Measurements from ENCODE around the gene CD2BP2.

CD2BP2 gene

DNA sequence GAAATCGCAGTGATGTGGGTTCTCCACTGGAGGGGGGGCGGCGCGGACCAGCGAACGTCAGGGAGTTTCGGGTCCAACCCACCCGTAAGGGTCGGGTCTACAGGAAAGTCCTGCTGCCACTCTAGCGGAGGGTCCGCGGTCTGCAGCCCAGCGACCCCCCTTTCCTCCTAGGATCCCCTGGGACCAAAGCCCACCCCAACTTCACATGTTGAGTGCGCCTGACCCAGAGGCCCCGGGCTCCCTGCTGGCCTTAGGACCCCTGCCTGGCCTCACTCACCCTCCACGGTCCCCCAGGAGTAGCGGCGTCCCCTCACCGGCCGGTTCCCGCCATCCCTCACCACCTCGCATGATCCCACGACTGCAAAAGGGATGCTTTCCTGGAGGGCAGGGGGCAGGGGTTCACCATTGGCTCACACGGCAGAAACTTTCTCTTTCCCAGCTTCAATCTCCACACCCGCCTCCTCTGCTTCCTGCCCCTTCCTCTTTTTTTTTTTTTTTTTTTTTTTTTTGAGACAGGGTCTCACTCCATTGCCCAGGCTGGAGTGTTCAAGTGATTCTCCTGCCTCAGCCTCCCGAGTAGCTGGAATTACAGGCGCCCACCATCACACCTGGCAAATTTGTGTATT lies 24.2 kb upstream of the CD2BP2 start:
- in situ Hi-C loops (cut with MboI; ENCODE audit: low sequenced_read_pairs): no loop called here

DNA sequence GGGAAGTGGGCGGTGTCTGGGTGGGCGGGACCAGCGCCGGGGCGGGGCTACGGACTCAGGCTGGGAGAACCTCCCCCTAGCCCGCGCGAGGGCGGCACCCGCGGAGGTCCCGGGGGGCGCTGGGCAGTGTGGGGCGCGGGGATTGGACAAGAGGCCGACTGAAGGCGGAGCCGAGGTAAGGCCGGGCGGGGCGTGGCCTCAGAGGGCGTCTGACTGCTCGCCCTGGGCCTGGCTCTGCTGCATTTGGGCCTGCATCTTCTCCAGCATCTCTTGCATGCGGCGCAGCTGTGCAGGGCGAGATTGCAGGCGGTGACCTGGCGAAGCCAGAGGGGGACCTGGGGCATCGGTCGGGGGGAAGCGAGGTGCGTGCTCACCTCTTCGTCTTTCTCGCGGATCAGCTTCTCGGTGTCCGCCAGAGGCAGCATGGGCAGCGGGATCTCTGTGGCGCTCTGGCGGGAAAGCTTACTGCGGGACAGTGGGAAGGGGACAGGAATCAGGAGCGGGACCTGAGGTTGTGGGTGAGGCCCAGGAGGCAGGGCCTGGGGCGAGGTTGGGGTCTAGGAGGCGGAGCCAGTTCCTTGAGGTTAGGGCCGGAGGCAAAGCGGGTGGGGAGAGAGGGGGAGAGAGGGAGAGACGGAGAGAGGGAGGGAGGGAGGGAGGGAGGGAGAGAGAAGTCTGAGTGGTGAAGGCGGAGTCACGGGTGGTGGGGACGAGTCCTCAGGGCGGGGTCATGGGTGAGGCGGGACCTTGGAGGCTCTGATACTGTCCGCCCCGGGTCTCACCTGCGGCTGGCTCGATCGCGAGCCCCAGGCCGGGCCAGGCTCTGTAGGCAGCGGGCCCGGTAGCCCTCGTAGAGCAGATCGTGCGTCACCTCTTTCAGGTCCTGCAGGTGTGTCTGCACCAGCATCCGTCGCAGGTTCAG lies 23.4 kb upstream of the CD2BP2 start:
- in situ Hi-C loops (cut with MboI; ENCODE audit: low sequenced_read_pairs): no loop called here

DNA sequence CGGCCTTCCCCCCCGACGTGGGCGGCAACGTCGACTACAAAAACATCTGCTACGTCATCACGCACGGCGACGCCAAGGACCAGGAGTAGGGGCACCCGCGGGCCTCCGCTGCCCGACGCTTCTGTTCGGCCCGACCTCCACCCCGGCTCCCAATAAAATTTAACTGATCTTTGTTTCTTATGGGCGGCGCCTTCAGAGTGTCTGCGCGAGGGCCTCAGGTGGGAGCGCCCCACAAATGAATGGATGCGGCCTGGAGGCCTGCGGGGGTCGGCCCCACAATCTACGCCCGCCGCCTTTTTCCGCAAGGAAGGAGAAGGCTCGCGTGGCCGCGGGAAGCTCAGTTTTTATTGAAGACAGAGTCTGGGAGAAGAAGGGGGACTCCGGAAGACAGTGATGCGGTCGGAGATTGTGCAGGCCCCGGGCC lies 22.7 kb upstream of the CD2BP2 start:
- in situ Hi-C loops (cut with MboI; ENCODE audit: low sequenced_read_pairs): no loop called here

DNA sequence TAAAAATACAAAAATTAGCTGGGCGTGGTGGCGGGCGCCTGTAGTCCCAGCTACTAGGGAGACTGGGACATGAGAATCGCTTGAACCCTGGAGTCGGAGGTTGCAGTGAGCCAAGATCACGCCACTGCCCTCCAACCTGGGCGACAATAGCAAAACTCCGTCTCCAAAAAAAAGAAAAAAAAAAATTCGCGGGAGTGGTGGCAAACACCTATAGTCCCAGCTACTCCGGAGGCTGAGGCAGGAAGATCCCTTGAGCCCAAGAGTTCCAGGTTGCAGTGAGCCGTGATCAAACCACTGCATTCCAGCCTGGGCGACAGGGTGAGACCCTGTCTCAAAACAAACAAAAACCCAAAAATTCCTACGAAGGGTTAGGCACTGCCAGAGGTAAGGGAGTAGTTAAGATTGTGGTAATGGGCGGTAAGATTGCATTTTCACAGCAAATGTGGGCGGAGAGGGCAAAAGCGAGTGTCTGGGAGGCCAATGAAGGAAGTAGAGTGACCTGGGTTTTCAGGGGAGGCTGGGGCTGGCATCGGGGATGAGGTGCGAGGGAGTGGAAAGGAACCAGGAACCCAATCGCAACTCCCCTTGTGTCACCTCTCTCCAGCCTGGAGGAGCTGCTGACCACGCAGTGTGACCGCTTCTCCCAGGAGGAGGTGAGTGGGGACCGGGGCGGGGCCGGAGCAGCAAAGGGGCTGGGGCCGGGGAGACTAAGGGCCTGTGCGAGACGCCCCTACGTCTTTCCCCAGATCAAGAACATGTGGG lies 22.1 kb upstream of the CD2BP2 start:
- in situ Hi-C loops (cut with MboI; ENCODE audit: low sequenced_read_pairs): no loop called here

DNA sequence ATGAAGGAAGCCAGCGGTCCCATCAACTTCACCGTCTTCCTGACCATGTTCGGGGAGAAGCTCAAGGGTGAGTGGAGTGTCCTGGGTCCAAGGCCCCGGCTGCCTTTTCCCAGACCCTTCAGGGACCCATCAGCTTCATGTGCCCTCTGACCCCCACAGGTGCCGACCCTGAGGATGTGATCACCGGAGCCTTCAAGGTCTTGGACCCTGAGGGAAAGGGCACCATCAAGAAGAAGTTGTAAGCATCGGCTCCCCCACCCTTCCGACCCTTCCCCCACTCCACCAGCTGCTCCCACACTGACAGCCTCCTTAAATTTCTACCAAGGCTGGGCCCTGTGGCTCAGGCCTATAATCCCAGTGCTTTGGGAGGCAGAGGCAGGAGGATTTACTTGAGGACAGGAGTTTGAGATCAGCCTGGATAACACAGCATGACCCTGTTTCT lies 21.4 kb upstream of the CD2BP2 start:
- in situ Hi-C loops (cut with MboI; ENCODE audit: low sequenced_read_pairs): no loop called here

DNA sequence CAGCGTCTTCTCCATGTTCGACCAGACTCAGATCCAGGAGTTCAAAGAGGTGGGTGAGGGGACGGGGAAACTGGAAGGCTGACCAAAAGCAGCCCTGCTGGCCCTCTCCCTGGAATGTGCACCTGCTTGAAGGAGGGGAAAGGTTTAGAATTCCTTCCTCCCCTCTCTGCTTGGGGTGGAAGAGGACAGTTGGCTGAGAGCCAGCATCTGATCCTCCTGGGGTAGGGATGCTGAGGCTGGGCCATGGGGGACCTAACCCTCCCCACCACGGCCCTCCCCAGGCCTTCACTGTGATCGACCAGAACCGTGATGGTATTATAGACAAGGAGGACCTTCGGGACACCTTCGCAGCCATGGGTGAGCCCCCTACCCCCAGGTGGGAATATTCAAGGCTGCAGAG lies 20.8 kb upstream of the CD2BP2 start:
- in situ Hi-C loops (cut with MboI; ENCODE audit: low sequenced_read_pairs): no loop called here

DNA sequence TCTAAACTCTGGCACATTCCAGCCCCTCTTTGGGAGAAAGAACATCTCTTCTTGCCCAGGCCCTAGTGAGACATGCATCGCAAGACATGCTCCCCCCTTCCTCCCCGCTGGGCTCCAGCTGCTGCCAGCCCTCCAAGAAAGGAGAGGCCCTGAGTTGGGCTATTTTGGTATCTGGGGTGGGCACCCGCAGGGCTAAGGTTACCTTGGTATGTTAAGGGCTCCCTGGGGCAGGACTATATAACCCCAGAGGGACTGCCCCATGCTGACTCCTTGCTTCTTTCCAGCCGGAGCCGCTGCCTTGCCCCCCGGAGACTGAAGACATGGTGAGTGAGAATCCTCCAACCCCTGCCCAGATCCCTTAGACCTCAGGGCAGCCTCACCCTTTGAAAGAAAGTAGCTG lies 19.4 kb upstream of the CD2BP2 start, which contains the start of gene MYL11:
TSS of gene MYL11 (plus strand) at position 265 of the 400 bp plus-strand sequence. CDS start at position 321, 56 bp downstream.
- in situ Hi-C loops (cut with MboI; ENCODE audit: low sequenced_read_pairs): no loop called here

DNA sequence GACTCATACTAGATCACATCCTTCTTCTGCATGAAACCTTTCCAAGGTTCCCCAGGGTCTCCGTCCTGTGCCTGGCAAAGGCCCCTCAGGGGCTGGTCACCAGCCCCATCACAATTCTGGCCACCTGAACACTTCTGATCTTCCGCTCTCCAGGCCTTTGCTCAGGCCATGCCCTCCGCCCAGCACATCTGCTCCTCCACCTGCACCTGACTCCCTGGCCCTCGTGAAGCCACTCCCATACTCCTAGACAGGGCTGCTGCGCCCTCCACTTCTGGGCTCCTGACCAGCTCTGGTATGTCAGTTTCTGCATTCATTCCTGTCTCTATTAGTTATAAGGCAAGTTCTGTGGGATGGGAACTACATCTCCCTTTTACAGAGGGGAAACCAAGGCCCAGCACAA lies 17.6 kb upstream of the CD2BP2 start:
- in situ Hi-C loops (cut with MboI; ENCODE audit: low sequenced_read_pairs): no loop called here

DNA sequence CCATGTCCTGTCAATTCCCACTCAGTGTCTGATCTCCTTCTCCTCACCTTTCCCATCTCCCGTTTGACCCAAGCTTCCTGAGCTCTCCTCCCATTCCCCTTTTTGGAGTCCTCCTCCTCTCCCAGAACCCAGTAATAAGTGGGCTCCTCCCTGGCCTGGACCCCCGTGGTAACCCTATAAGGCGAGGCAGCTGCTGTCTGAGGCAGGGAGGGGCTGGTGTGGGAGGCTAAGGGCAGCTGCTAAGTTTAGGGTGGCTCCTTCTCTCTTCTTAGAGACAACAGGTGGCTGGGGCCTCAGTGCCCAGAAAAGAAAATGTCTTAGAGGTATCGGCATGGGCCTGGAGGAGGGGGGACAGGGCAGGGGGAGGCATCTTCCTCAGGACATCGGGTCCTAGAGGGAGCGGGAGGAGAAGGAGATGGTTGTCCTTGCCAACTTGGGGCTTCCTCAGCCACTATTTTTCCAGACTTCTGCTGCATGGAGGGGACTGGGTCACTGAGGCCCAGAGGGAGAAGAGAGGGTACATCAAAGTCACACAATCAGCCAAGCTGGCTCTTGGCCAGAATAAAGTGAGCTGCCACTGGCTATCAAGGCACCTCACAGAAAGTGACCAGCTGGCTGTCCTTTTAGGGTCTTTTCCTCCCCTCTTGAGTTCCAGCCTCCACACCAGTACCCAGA lies 17.1 kb upstream of the CD2BP2 start:
- in situ Hi-C loops (cut with MboI; ENCODE audit: low sequenced_read_pairs): no loop called here

DNA sequence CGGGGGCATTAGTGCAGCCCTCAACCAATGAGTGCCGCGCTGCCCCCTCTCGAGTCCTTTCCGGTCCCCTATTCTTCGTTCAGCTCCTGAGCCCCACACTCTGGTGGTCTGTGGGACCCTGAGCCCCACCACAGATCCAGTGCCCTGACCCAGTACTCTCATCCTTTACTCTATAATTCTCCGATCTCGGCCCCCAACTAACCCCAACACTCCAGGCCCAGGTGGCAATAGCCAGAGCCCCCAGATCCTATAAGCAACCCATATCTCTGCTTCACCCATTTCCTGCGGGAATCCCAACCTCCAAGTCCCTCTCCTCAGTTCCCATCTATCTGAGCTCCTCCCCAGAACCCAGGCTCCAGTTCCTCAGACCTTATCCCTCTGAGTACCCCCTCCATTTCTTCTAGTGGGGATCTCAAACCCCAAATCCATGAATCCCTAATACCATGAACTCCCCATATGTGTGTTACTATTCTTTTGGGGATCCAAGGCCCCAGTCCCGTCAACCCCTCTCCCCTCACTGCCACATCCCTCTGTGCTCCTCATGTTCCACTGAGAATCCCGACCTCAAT lies 16.2 kb upstream of the CD2BP2 start:
- in situ Hi-C loops (cut with MboI; ENCODE audit: low sequenced_read_pairs): no loop called here

DNA sequence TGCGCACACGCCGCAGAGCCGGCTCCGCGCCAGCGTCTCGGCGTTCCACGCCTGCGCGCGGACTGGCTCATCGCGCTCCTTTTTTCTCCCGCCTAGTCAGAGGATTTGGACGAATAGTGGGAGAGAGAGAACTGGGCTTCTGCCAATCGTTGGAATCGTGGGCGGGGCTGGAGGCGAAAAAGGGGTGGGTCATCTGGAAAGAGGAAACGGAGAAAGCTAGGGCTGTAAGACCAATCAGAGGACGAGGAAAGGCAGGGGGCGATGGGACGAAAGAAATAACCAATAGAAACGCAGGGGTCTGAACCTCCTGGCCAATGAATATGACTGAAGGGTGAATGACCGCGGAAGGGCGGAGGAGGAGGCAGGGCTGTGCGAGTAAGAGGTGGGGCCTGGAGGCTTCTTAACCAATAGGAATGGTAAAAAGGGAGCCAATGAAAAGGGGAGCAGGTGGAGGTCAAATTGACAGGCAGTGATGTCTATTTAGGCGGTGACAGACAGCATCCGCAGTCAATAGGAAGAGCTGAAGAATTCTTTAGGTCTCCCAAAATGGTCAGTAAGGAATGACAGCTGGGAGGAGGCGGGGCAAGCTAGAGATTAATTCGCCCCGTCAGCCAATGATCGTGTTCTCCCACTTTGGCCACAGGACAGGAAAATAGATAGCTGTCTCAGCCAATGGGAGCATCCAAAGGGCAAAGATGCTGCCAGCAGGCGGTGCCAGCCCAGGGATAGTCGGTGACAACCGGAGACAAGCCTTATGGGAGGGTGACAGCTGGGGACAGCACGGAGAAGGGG lies 15.5 kb upstream of the CD2BP2 start, which contains the start of gene TBC1D10B:
TSS of gene TBC1D10B (minus strand) at position 39 of the 792 bp plus-strand sequence. CDS start 311 bp downstream, outside the sequence.
- in situ Hi-C loops (cut with MboI; ENCODE audit: low sequenced_read_pairs): no loop called here

DNA sequence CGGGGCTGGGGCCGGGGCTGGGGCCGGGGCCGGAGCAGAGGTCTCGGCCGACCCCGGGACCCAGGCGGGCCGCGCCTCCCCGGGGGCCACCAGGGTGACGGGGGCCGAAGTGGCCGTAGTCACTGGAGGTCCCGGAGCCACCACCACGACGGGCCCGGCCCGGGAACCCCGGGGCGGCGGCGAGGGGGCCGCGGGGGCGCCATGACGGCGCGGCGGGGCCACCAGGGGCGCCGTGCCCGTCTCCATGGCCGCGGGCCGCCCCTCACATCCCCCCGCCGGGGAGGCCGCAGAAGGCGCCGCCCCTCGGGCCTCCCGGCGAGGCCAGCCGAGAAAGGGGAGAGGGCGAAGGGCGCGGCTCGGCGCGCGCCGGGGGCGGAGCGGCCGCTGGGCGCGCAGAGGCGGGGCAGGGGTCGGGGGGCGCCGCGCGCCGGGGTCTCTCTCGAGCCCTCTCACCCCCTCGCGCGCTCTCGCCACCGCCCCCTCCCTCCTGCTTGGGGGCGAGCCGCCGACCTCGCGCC lies 14.9 kb upstream of the CD2BP2 start:
- in situ Hi-C loops (cut with MboI; ENCODE audit: low sequenced_read_pairs): no loop called here

DNA sequence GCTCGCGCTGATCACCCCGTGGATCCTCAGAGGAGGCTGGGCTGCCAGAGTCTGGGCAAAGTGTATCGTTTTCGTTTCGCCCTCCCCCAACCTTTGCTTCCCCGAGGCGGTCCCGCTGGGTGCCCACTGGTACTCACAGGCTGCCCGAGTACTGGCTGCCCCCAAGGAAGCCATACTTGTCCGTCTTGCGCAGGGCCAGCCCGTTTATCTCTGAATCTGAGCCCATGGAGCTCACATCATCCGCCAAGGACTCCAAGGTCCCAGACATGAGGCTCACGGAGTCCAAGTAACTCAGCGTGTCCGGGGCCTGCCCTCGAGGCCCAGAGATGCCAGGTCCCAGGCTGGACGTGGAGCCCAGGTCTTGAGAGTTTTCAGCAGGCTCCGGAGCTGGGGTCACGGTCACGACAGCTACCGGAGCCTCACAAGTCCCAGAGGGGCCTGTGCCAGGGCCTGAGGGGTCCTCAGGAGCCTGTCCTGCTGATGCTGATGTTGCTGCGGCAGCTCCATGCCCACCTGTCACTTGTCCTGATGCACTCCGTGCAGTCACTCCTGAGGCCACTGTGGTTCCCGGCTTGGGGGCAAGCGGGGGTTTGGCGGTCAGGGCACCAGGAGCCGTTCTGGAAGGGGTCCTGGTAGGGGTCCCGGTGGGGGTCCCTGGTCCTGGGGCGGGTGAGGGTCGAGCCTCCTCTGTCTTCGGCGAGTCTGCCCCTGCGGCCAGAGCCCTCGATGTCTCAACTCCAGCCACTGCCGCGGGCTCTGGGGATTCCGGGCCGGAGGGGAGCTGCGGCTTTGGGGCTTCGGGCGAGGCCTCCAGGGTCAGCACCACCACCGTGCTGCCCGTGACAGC lies 14.2 kb upstream of the CD2BP2 start:
- in situ Hi-C loops (cut with MboI; ENCODE audit: low sequenced_read_pairs): no loop called here

DNA sequence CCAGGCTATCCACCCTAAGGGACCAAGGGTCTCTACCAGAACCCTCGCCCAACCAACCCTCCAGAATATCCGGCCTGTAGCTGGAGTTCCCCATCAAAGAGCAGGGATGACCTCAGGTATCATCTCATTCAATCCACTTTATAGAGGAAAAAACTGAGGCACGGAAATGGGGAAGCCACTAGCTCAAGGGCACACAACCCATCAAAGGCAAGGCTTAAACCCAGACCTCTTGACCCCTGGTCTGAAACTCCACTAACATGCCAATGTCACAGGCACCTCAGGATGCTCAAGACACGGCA lies 13.6 kb upstream of the CD2BP2 start:
- in situ Hi-C loops (cut with MboI; ENCODE audit: low sequenced_read_pairs): no loop called here

DNA sequence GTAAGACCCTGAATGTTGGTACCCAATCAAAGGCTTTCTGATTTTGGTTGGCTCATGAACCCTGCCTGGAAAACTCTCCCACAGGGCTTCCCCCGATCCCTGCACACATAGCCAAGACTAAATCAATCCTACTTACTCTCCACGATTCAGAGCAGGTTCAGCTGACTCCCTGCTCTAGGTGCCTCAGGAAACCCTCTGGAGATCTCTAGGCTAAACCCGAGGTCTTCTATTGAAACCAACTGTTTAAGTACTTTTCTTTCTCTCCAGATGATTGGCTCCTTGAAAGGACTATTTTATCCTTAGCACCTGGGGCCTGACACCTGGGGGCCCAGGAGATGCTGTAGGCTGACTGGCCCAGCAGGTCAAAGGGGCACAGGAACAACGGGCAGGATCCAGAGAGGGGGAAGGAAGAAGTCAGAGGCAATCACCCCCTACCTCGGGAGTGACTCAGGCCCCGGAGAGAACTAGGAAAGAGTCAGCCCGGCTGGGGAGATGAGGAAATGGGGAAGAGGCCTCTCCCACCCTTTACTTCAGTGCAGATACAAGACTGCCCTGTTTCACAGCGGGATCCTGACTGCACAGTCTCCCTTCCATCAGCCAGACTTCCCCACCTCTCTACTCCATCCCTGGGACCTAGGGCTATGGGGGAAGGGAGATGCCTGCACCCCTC lies 13.1 kb upstream of the CD2BP2 start:
- in situ Hi-C loops (cut with MboI; ENCODE audit: low sequenced_read_pairs): no loop called here

DNA sequence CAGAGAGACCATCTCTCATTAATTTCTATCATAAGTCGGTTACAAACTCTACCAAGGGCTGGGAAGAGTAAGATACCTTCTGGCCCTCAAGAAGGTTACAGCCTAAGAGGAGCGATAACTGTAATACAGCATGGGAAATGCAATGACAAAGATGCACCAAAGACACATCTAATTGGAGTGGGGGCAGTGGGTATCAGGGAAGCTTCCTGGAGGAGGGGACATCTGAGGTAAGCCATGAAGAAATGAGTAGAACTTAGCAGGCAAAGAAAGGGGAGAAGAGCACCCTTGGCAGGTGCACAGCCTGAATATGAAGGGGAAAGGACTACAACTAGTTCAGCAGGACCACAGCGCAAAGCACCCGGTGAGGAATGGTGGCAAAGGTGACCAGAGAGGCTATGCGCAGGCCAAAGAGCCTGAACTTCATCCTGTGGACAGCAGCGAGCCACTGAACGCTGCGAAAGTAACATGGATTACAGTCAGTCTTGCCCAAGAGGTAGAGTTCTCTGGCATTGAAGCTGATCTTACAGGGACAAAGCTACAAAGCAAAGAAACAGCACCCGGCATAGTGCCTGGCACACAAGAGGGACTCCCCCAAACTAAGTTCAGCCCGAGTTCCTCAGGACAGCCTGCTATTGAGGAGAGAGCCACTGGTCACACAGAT lies 12.4 kb upstream of the CD2BP2 start:
- in situ Hi-C loops (cut with MboI; ENCODE audit: low sequenced_read_pairs): no loop called here

DNA sequence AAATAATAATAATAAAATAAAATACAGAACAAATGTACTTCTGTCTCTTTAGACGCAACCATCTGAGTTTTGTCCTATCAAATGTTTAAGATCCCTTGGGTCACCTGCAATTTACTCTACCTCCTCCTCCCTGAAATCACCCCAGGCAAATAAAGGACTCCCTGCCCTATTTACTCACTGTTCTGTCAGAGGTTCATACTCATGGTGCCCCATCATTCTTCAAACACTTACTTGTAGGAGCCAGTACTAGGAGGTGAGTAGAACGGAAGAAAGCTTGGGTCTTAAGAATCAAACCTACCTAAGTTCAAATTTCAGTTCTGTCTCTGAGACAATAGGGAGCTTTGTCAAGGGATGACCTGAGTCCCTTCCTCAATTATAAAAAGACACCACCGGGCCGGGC lies 11.4 kb upstream of the CD2BP2 start:
- in situ Hi-C loops (cut with MboI; ENCODE audit: low sequenced_read_pairs): no loop called here

DNA sequence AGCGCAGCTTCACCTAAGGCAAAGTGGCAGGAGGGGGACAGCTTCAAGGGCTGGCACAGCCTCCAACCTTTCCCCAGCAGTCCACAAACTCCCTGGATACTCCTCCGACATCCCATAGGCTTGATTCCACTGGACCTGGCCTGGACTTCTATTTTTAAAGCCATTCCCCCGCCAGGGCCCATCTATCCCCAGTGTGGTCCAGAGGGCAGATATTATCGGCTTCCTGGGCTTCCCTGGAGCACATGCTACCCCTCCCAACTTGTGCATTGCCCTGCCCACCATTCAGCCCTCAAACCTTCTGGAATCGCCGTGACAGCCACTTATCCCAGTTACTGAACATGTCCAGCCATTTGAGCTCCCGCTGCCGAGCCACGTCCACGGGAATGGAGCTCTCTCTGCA lies 10.1 kb upstream of the CD2BP2 start:
- in situ Hi-C loops (cut with MboI; ENCODE audit: low sequenced_read_pairs): no loop called here
